HEK293T (cell line): ENCODE data around the gene DDIT3.
"Not testable (repeated sequence)": the region's sequence is repeated elsewhere in the genome, so short reads cannot be mapped to it uniquely, and the experiment has no call there.

Experiments used
- BHLHE40 ChIP-seq: fragments of 450-650 bp; IDR thresholded peaks from 2 replicates; pipeline ENCODE4 v1.6.1; 2016; ENCODE audit warnings: mild to moderate bottlenecking, moderate library complexity, borderline replicate concordance
- FOXA1 ChIP-seq: fragments of 450-650 bp; IDR thresholded peaks from 2 replicates; pipeline ENCODE4 v1.6.1; 2016; ENCODE audit warnings: mild to moderate bottlenecking
- SP1 ChIP-seq: fragments of 450-650 bp; IDR thresholded peaks from 2 replicates; pipeline ENCODE4 v1.6.1; 2017

DNA sequence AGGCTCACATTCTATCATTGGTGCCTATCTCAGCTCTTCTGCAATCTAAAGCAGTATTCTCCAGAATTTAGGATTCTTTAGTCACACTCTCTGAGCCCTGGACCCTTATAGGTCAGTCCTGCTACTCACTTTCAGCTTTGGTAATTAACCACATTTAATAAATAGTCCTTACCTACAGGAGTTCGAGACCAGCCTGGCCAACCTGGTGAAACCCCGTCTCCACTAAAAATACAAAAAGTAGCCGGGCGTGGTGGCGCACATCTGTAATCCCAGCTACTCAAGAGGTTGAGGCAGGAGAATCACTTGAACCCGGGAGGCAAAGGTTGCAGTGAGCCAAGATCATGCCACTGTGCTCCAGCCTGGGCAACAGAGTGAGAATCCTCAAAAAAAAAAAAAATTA is 6.6 kb downstream of the DDIT3 start:
- TF ChIP-seq FOXA1, BHLHE40, SP1: not testable (repeated sequence)
